ENCODE measurements around the gene SCGB1A1. TPM values are rescaled to one million over a fixed set of nuclear protein-coding genes. Genes with fewer than 3 reads are reported as not detected.
"Not testable (repeated sequence)": the region's sequence is repeated elsewhere in the genome, so short reads cannot be mapped to it uniquely, and the experiment has no call there.

SCGB1A1 gene
- total and polyA plus RNA-seq, 2 donors (not counting 1 experiment from before 2014, with no cell fraction given), result not detected

DNA sequence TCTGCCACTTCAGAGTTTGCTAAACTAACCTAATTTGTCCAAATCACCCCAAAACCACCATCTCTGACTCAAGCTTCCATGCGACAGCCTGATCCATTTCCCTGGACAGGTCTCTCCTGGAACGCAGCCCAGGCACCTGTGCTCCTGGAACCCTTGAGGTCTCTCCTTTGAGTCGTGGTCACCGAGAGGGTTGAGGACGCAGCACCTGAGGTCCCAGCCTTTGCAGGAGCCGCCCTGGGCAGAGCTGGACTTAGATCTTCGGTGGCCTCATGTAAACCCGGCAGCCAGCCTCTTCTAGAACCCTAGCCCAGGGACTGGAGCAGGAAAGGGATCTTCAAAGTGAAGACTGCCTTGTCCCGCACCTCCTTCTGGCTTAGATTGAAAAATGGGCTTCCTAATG, 44.0 kb upstream of the SCGB1A1 start:
- intact Hi-C loops (cut with micrococcal nuclease), result loop anchor here (5.0 kb wide), 1 partner anchor 158 kb away; no protein-coding TSS in a partner anchor
- no peaks in the 10 kb centered on the region for H3K27me3 Mint-ChIP-seq
- no peak for TF ChIP-seq EZH2 (IDR thresholded peaks at IDR 0.05; ENCODE audit: borderline replicate concordance, insufficient read depth, low read depth, low read length, poor library complexity, severe bottlenecking)
- TF ChIP-seq, protein P1, sequence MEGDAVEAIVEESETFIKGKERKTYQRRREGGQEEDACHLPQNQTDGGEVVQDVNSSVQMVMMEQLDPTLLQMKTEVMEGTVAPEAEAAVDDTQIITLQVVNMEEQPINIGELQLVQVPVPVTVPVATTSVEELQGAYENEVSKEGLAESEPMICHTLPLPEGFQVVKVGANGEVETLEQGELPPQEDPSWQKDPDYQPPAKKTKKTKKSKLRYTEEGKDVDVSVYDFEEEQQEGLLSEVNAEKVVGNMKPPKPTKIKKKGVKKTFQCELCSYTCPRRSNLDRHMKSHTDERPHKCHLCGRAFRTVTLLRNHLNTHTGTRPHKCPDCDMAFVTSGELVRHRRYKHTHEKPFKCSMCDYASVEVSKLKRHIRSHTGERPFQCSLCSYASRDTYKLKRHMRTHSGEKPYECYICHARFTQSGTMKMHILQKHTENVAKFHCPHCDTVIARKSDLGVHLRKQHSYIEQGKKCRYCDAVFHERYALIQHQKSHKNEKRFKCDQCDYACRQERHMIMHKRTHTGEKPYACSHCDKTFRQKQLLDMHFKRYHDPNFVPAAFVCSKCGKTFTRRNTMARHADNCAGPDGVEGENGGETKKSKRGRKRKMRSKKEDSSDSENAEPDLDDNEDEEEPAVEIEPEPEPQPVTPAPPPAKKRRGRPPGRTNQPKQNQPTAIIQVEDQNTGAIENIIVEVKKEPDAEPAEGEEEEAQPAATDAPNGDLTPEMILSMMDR (IDR thresholded peaks at IDR 0.05), result no peak
- Histone ChIP-seq H3K27me3 (replicated peaks in 1 of 4; ENCODE audit: control extremely low read depth in 1 of 4, control insufficient read depth in 3 of 4, insufficient read depth in 4 of 4, low read length in 3 of 4) (no peaks in the 10 kb centered on the region), H3K9ac (ENCODE audit: low read length) (no peak overlapping the region), H3K4me1 (ENCODE audit: control insufficient read depth in 2 of 2, insufficient read depth in 2 of 2, low read length in 2 of 2) (peaks cover 0 to 2% of the 10 kb centered on the region in 2 donors), H3K9me3 (ENCODE audit: control extremely low read depth in 1 of 3, control insufficient read depth in 2 of 3, insufficient read depth in 1 of 3, low read length in 2 of 3) (no peaks in the 10 kb centered on the region), H3K27ac (ENCODE audit: low read length in 2 of 2) (no peak overlapping the region), H3K4me3 (ENCODE audit: control extremely low read depth in 1 of 5, extremely low read depth in 1 of 5, insufficient read depth in 1 of 5, low read depth in 2 of 5, low read length in 4 of 5) (no peak overlapping the region), H4K20me1 (ENCODE audit: control insufficient read depth, insufficient read depth, low read length, poor library complexity, severe bottlenecking) (no peaks in the 10 kb centered on the region), H2AFZ (ENCODE audit: insufficient read depth, low read depth, low read length, poor library complexity, severe bottlenecking) (no peak overlapping the region), H3K79me2 (ENCODE audit: control insufficient read depth, insufficient read depth, low read length) (no peaks in the 10 kb centered on the region), H3K36me3 (replicated peaks in 1 of 2; ENCODE audit: control extremely low read depth in 1 of 2, control insufficient read depth in 1 of 2, extremely low read depth in 1 of 2, insufficient read depth in 2 of 2, low read length in 1 of 2) (no peaks in the 10 kb centered on the region), H3K4me2 (replicated peaks; ENCODE audit: low read depth, low read length, poor library complexity, severe bottlenecking) (no peak overlapping the region)
- H3K27ac Mint-ChIP-seq, result no peak overlapping the region
- whole genome bisulfite sequencing (ENCODE audit: insufficient coverage), result 97% methylated on average over 8 of the region's 9 CpGs
- no peaks in the 10 kb centered on the region for H3K9me3 Mint-ChIP-seq (ENCODE audit: insufficient read depth)
- H3K4me1 Mint-ChIP-seq, result no peaks in the 10 kb centered on the region
- CTCF ChIA-PET, result interaction anchor here (0.9 to 5.5 kb wide), 3 partner anchors 9 to 36 kb away, joined by 3 to 38 read pairs (median 8); partner anchors contain the start of gene ASRGL1
- POLR2A ChIA-PET, result no interaction called here
- no peak overlapping the region for H3K4me3 Mint-ChIP-seq
- DNase-seq (no peak), ATAC-seq (ENCODE audit: low read depth) (no peak)

DNA sequence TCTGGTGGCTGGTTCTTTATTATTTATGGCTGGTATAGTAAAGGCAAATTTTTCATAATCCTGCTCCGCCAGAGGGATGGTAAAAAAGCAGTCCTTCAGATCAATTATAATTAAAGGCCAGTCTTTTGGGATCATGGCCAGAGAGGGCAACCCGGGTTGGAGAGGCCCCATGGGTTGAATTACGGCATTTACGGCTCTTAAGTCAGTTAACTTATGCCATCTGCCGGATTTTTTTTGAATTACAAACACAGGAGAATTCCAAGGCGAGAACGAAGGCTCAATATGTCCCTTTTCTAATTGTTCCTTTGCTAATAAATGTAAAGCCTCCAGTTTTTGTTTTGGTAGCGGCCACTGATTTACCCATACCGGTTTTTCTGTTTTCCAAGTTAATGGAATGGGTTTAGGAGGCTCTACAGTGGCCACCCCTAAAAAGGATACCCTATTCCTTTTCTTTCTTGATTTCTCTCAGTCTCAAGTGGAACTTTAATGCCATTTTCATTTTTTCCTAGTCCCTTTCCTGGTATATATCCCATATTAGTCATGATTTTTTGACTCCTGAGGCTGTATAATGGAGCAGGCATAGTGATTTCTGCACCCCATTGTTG, 40.3 kb upstream of the SCGB1A1 start:
- H3K9me3 ChIP-seq (ENCODE audit: control extremely low read depth in 1 of 3, control insufficient read depth in 2 of 3, insufficient read depth in 1 of 3, low read length in 2 of 3); H3K27ac ChIP-seq (ENCODE audit: low read length in 2 of 2); H3K4me2 ChIP-seq (replicated peaks; ENCODE audit: low read depth, low read length, poor library complexity, severe bottlenecking); POLR2A ChIA-PET; H3K36me3 ChIP-seq (replicated peaks in 1 of 2; ENCODE audit: control extremely low read depth in 1 of 2, control insufficient read depth in 1 of 2, extremely low read depth in 1 of 2, insufficient read depth in 2 of 2, low read length in 1 of 2); H3K79me2 ChIP-seq (ENCODE audit: control insufficient read depth, insufficient read depth, low read length); H3K4me3 Mint-ChIP-seq; H3K27ac Mint-ChIP-seq; H2AFZ ChIP-seq (ENCODE audit: insufficient read depth, low read depth, low read length, poor library complexity, severe bottlenecking); H3K4me1 Mint-ChIP-seq; H3K27me3 ChIP-seq (replicated peaks in 1 of 4; ENCODE audit: control extremely low read depth in 1 of 4, control insufficient read depth in 3 of 4, insufficient read depth in 4 of 4, low read length in 3 of 4); H3K27me3 Mint-ChIP-seq; H3K9ac ChIP-seq (ENCODE audit: low read length); H3K4me3 ChIP-seq (ENCODE audit: control extremely low read depth in 1 of 5, extremely low read depth in 1 of 5, insufficient read depth in 1 of 5, low read depth in 2 of 5, low read length in 4 of 5); ATAC-seq (ENCODE audit: low read depth); H3K4me1 ChIP-seq (ENCODE audit: control insufficient read depth in 2 of 2, insufficient read depth in 2 of 2, low read length in 2 of 2); H3K9me3 Mint-ChIP-seq (ENCODE audit: insufficient read depth); H4K20me1 ChIP-seq (ENCODE audit: control insufficient read depth, insufficient read depth, low read length, poor library complexity, severe bottlenecking): not testable (repeated sequence)
- TF ChIP-seq, protein P1 (IDR thresholded peaks at IDR 0.05), result peak; percentile 77
- WGBS (ENCODE audit: insufficient coverage), result 13% methylated on average over 3 of the region's 9 CpGs
- intact Hi-C loops (cut with micrococcal nuclease), result loop anchor here (1.0 to 5.0 kb wide), 3 partner anchors 38 to 161 kb away; no protein-coding TSS in a partner anchor
- DNase-seq, result peak; percentile 65
- CTCF ChIA-PET, result interaction anchor here (0.8 to 5.5 kb wide), 7 partner anchors 16 to 581 kb away, joined by 3 to 38 read pairs (median 5); partner anchors contain the start of gene ASRGL1

DNA sequence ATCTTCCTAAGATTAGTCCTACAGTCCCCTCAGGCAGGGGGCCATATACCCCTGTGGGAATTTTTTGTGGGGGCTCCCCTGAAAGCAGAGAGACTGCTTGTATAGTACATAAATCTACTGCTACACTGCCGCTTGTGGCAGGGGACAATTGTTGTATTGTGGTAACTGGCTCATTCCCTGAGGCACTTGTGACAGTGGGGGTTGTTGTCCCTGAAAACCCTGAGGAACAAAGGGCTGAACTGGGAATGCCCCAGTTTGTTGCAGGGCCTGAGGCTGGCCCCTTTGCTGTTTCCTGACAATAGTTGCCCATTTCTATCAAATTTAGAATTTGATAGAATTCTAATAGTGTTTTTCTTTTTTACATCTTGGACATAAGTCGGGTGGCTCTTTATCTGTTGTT, 39.2 kb upstream of the SCGB1A1 start:
- H3K27me3 ChIP-seq (replicated peaks in 1 of 4; ENCODE audit: control extremely low read depth in 1 of 4, control insufficient read depth in 3 of 4, insufficient read depth in 4 of 4, low read length in 3 of 4); H3K36me3 ChIP-seq (replicated peaks in 1 of 2; ENCODE audit: control extremely low read depth in 1 of 2, control insufficient read depth in 1 of 2, extremely low read depth in 1 of 2, insufficient read depth in 2 of 2, low read length in 1 of 2); ATAC-seq (ENCODE audit: low read depth); H3K9me3 ChIP-seq (ENCODE audit: control extremely low read depth in 1 of 3, control insufficient read depth in 2 of 3, insufficient read depth in 1 of 3, low read length in 2 of 3); H3K9ac ChIP-seq (ENCODE audit: low read length); H3K27ac ChIP-seq (ENCODE audit: low read length in 2 of 2); H3K4me1 Mint-ChIP-seq; H4K20me1 ChIP-seq (ENCODE audit: control insufficient read depth, insufficient read depth, low read length, poor library complexity, severe bottlenecking); H3K4me3 Mint-ChIP-seq; H2AFZ ChIP-seq (ENCODE audit: insufficient read depth, low read depth, low read length, poor library complexity, severe bottlenecking); H3K4me3 ChIP-seq (ENCODE audit: control extremely low read depth in 1 of 5, extremely low read depth in 1 of 5, insufficient read depth in 1 of 5, low read depth in 2 of 5, low read length in 4 of 5); POLR2A ChIA-PET; H3K4me1 ChIP-seq (ENCODE audit: control insufficient read depth in 2 of 2, insufficient read depth in 2 of 2, low read length in 2 of 2); DNase-seq; H3K27me3 Mint-ChIP-seq; H3K79me2 ChIP-seq (ENCODE audit: control insufficient read depth, insufficient read depth, low read length); H3K4me2 ChIP-seq (replicated peaks; ENCODE audit: low read depth, low read length, poor library complexity, severe bottlenecking); H3K27ac Mint-ChIP-seq; H3K9me3 Mint-ChIP-seq (ENCODE audit: insufficient read depth): not testable (repeated sequence)
- WGBS (ENCODE audit: insufficient coverage), result no CpG with 5 or more reads among the region's 2 CpGs
- intact Hi-C loops (cut with micrococcal nuclease), result loop anchor here (2.0 to 5.0 kb wide), 2 partner anchors 69 to 162 kb away; no protein-coding TSS in a partner anchor
- CTCF ChIA-PET, result interaction anchor here (0.7 to 1.6 kb wide), 9 partner anchors 9 to 582 kb away, joined by 3 to 11 read pairs (median 4); no protein-coding TSS in a partner anchor

Measured in B cell (primary cell).